ENCODE data around the gene PEX5L.

DNA sequence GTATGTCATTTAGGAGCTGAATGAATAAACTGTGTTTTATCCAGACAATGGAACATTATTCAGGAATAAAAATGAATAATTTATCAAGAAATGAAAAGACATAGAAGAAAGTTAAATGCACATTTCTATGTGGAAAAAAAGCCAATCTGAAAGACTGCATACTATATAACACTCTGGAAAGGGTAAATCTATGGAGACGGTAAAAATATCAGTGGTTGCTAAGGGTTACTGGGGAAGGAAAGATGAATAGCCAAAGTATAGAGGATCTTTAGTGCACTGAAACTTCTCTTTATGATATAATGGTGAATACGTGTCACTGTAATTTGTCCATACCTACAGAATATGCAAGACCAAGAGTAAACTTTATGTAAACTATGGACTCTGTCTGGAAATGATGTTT, 46.0 kb upstream of the PEX5L start:
- TF ChIP-seq ZFX (IDR thresholded peaks at IDR 0.05) = no peak
- no peak for TF ChIP-seq CTCF (IDR thresholded peaks at IDR 0.05 in 2 of 3, conservative IDR thresholded peaks at IDR 0.05 in 1 of 3; ENCODE audit: borderline replicate concordance in 1 of 3, insufficient read depth in 1 of 3, low read depth in 2 of 3, low read length in 2 of 3)
- no peak for TF ChIP-seq EZH2phosphoT487 (IDR thresholded peaks at IDR 0.05; ENCODE audit: borderline replicate concordance)

Data from HCT116 (cell line).